Measurements from ENCODE around the gene PRDM16.

GRCh38 chr1:3129133-3129490 is 60.1 kb downstream of the PRDM16 start:
- TF ChIP-seq CTCF (conservative IDR thresholded peaks at IDR 0.05; ENCODE audit: low read depth, low read length) (no peak), RFX5 (IDR thresholded peaks at IDR 0.05; ENCODE audit: low read depth, low read length) (no peak), POLR2A (IDR thresholded peaks at IDR 0.05; ENCODE audit: low read depth, low read length) (no peak), SMC3 (IDR thresholded peaks at IDR 0.05; ENCODE audit: low read depth, low read length) (no peak), CHD1 (IDR thresholded peaks at IDR 0.05; ENCODE audit: low read depth, low read length) (no peak), NFE2L2 (IDR thresholded peaks at IDR 0.05; ENCODE audit: low read depth, low read length) (no peak), CEBPB (IDR thresholded peaks at IDR 0.05; ENCODE audit: low read depth, low read length) (no peak), MXI1 (IDR thresholded peaks at IDR 0.05; ENCODE audit: borderline replicate concordance, low read depth, low read length) (no peak), USF2 (IDR thresholded peaks at IDR 0.05; ENCODE audit: low read depth, low read length) (no peak), RCOR1 (IDR thresholded peaks at IDR 0.05; ENCODE audit: insufficient replicate concordance, low read length) (no peak), FOS (IDR thresholded peaks at IDR 0.05; ENCODE audit: low read depth, low read length) (no peak), ELK1 (IDR thresholded peaks at IDR 0.05; ENCODE audit: borderline replicate concordance, low read depth, low read length) (no peak), MAZ (IDR thresholded peaks at IDR 0.05; ENCODE audit: borderline replicate concordance, low read depth, low read length) (no peak)
